ENCODE measurements around the gene VWA3B.
"Not testable (repeated sequence)": the region's sequence is repeated elsewhere in the genome, so short reads cannot be mapped to it uniquely, and the experiment has no call there.

Gene VWA3B

GRCh38 chr2:98253461-98254070, 166.6 kb downstream of the VWA3B start:
- DNase-seq: no peak

GRCh38 chr2:98254504-98255059, 167.6 kb downstream of the VWA3B start:
- no peak for DNase-seq

GRCh38 chr2:98258906-98259305, 171.9 kb downstream of the VWA3B start:
- no peak for DNase-seq

GRCh38 chr2:98263362-98263761, 176.4 kb downstream of the VWA3B start:
- DNase-seq: no peak

- DNase-seq: not testable (repeated sequence)
Observed at GRCh38 chr2:98268225-98268624, 181.3 kb downstream of the VWA3B start.

GRCh38 chr2:98269274-98269673, 182.3 kb downstream of the VWA3B start:
- DNase-seq: no peak

GRCh38 chr2:98269830-98270229, 182.9 kb downstream of the VWA3B start:
- DNase-seq: no peak

- DNase-seq: no peak
Observed at GRCh38 chr2:98277162-98277859, 190.3 kb downstream of the VWA3B start.

- no peak for DNase-seq
Observed at GRCh38 chr2:98278074-98278473, 191.1 kb downstream of the VWA3B start.

- no peak for DNase-seq
Observed at GRCh38 chr2:98280376-98281102, 193.6 kb downstream of the VWA3B start.

- DNase-seq: no peak
Observed at GRCh38 chr2:98281607-98282006, 194.6 kb downstream of the VWA3B start.

- no peak for DNase-seq
Observed at GRCh38 chr2:98282109-98282508, 195.1 kb downstream of the VWA3B start.

- DNase-seq: no peak
Observed at GRCh38 chr2:98293030-98293429, 206.1 kb downstream of the VWA3B start.

GRCh38 chr2:98293931-98294687, 207.1 kb downstream of the VWA3B start:
- no peak for DNase-seq

- DNase-seq: no peak
Observed at GRCh38 chr2:98294711-98295110, 207.7 kb downstream of the VWA3B start.

GRCh38 chr2:98295275-98295674, 208.3 kb downstream of the VWA3B start:
- DNase-seq: no peak

- DNase-seq: no peak
Observed at GRCh38 chr2:98295721-98296414, 208.9 kb downstream of the VWA3B start.

GRCh38 chr2:98296440-98296839, 209.5 kb downstream of the VWA3B start:
- no peak for DNase-seq

GRCh38 chr2:98297817-98298682, 211.1 kb downstream of the VWA3B start:
- DNase-seq: no peak

GRCh38 chr2:98298683-98299164, 211.8 kb downstream of the VWA3B start:
- DNase-seq: no peak

GRCh38 chr2:98299211-98299905, 212.4 kb downstream of the VWA3B start:
- no peak for DNase-seq
